ENCODE results near the gene MTMR1. TPM values are rescaled to one million over a fixed set of nuclear protein-coding genes. Genes with fewer than 3 reads are reported as not detected.

MTMR1 gene
- total RNA-seq, 1 donor from 2014 or later: 21.6 TPM

DNA sequence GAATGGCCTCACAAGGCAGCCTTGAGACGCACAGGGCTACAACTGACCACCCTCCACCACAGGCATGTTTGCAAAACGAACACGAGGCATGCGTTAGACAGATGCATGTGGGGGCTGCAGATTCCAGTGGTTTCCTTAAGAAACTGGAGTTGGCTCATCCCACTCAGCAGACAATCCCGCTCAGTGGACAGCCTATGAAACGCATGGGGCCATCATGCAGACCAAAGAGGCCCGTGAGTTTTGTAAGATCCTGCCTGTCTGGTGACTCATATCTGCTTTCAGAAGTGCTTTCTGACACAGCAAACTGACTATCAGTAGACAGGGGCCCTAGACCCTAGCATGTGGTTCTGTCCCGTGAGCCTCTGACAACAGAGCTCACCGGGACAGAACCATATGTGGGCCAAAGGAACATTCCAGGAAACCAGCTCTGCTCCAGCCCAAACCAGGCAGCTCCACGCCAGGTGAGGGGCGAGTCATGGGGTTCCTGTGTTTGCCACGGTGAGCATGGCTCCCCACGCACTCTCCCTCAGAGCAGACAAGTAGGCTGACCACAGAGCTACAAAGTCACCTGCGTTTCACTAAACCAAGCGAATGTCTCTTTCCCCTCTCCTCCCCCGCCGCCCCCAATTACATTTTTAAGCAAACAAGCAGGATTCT, 74.4 kb downstream of the MTMR1 start:
- no peaks in the 10 kb centered on the region for H3K27me3 ChIP-seq (ENCODE audit: control insufficient read depth, insufficient read depth, low read length)
- H3K4me3 ChIP-seq (ENCODE audit: low read depth, low read length): no peak overlapping the region
- DNase-seq (ENCODE audit: low read depth): peak; percentile 42
- no peaks in the 10 kb centered on the region for H3K36me3 ChIP-seq (ENCODE audit: control insufficient read depth, insufficient read depth, low read length)
- TF ChIP-seq, protein P1, sequence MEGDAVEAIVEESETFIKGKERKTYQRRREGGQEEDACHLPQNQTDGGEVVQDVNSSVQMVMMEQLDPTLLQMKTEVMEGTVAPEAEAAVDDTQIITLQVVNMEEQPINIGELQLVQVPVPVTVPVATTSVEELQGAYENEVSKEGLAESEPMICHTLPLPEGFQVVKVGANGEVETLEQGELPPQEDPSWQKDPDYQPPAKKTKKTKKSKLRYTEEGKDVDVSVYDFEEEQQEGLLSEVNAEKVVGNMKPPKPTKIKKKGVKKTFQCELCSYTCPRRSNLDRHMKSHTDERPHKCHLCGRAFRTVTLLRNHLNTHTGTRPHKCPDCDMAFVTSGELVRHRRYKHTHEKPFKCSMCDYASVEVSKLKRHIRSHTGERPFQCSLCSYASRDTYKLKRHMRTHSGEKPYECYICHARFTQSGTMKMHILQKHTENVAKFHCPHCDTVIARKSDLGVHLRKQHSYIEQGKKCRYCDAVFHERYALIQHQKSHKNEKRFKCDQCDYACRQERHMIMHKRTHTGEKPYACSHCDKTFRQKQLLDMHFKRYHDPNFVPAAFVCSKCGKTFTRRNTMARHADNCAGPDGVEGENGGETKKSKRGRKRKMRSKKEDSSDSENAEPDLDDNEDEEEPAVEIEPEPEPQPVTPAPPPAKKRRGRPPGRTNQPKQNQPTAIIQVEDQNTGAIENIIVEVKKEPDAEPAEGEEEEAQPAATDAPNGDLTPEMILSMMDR (IDR thresholded peaks at IDR 0.05; ENCODE audit: insufficient read depth, low read length, poor library complexity, severe bottlenecking): no peak

- TF ChIP-seq, protein P1 (IDR thresholded peaks at IDR 0.05; ENCODE audit: insufficient read depth, low read length, poor library complexity, severe bottlenecking): no peak
- DNase-seq (ENCODE audit: low read depth): no peak
- H3K36me3 ChIP-seq (ENCODE audit: control insufficient read depth, insufficient read depth, low read length): no peaks in the 10 kb centered on the region
- H3K27me3 ChIP-seq (ENCODE audit: control insufficient read depth, insufficient read depth, low read length): no peaks in the 10 kb centered on the region
- no peak overlapping the region for H3K4me3 ChIP-seq (ENCODE audit: low read depth, low read length)
Observed at GRCh38 chrX:150768132-150768485, 74.9 kb downstream of the MTMR1 start.

DNA sequence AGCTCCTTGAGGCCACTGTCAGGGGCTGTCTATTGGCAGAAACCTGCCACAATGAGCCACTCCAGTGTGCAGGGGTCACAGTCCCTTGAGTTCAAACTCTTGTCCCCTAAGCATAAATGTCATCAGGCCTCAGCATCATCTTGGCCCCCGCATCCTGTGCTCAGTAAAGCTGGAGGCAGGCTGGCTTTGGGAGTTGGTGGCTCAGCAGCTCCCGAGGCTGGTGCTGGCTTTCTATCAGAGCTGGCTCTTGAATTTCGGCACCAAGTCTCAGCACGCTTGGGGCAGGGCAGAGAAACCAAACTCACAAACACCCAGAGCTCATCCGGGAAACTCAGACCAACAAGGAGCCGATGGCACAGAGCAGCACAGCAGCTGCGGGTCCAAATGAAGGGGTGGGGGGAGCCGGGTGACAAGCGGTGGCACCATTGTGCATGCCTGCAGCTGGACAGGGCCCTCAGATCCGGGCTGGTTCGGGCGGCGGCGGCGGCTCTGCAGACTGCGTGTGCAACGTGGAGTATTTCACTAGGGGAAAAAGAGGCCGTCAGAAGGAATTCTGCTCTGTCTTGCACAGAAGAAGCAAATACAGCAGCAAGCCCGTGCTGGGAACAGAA, 75.5 kb downstream of the MTMR1 start:
- TF ChIP-seq, protein P1 (IDR thresholded peaks at IDR 0.05; ENCODE audit: insufficient read depth, low read length, poor library complexity, severe bottlenecking): no peak
- H3K27me3 ChIP-seq (ENCODE audit: control insufficient read depth, insufficient read depth, low read length): no peaks in the 10 kb centered on the region
- no peak overlapping the region for H3K4me3 ChIP-seq (ENCODE audit: low read depth, low read length)
- no peak for DNase-seq (ENCODE audit: low read depth)
- H3K36me3 ChIP-seq (ENCODE audit: control insufficient read depth, insufficient read depth, low read length): no peaks in the 10 kb centered on the region

DNA sequence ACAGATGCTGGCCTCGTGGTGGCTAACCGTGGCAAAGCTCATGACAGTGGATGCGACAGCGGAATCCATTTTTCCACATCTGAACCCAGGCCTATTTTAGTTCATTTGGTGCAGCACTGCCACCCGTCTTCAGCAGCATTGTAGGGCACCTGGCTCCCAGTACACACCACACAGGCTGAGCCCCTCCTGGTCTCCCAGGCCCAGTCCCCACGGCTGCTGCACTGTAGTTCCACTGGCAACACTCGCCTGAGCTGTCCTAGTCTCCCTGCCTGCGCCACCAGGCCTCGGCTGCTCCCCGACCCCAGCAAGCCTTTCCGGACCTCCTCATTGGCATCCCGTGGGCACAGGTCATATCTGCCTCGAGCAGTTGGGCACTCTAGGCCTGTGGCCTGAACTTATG, 76.2 kb downstream of the MTMR1 start:
- Histone ChIP-seq H3K27me3 (ENCODE audit: control insufficient read depth, insufficient read depth, low read length) (no peaks in the 10 kb centered on the region), H3K36me3 (ENCODE audit: control insufficient read depth, insufficient read depth, low read length) (no peaks in the 10 kb centered on the region), H3K4me3 (ENCODE audit: low read depth, low read length) (no peak overlapping the region)
- DNase-seq (ENCODE audit: low read depth): no peak
- TF ChIP-seq, protein P1 (IDR thresholded peaks at IDR 0.05; ENCODE audit: insufficient read depth, low read length, poor library complexity, severe bottlenecking): no peak

- no peaks in the 10 kb centered on the region for H3K36me3 ChIP-seq (ENCODE audit: control insufficient read depth, insufficient read depth, low read length)
- TF ChIP-seq, protein P1 (IDR thresholded peaks at IDR 0.05; ENCODE audit: insufficient read depth, low read length, poor library complexity, severe bottlenecking): no peak
- H3K27me3 ChIP-seq (ENCODE audit: control insufficient read depth, insufficient read depth, low read length): no peaks in the 10 kb centered on the region
- no peak for DNase-seq (ENCODE audit: low read depth)
- no peak overlapping the region for H3K4me3 ChIP-seq (ENCODE audit: low read depth, low read length)
Observed at GRCh38 chrX:150770623-150771022, 77.4 kb downstream of the MTMR1 start.

GRCh38 chrX:150771116-150771515, 77.9 kb downstream of the MTMR1 start:
- H3K36me3 ChIP-seq (ENCODE audit: control insufficient read depth, insufficient read depth, low read length): no peaks in the 10 kb centered on the region
- H3K4me3 ChIP-seq (ENCODE audit: low read depth, low read length): no peak overlapping the region
- no peaks in the 10 kb centered on the region for H3K27me3 ChIP-seq (ENCODE audit: control insufficient read depth, insufficient read depth, low read length)
- TF ChIP-seq, protein P1 (IDR thresholded peaks at IDR 0.05; ENCODE audit: insufficient read depth, low read length, poor library complexity, severe bottlenecking): no peak
- no peak for DNase-seq (ENCODE audit: low read depth)

Measured in kidney epithelial cell (primary cell).